Glutamatergic neuron (in vitro differentiated cells): ENCODE data around the gene MAPK4. TPM values are rescaled to one million over a fixed set of nuclear protein-coding genes. Genes with fewer than 3 reads are reported as not detected.

Experiments
- DNase-seq: peaks from one replicate; pipeline ENCODE4 v3.0.0; 2022
- H3K27ac Mint-ChIP-seq: one replicate; pipeline ENCODE4 v1.8.0; 2020; ENCODE audit warnings: mild to moderate bottlenecking, mixed read lengths, inconsistent platforms; ENCODE audit not compliant: unreplicated experiment
- H3K27me3 Mint-ChIP-seq: one replicate; pipeline ENCODE4 v1.8.0; 2020; ENCODE audit warnings: mild to moderate bottlenecking, moderate library complexity, mixed read lengths, inconsistent platforms; ENCODE audit not compliant: unreplicated experiment
- H3K36me3 Mint-ChIP-seq: one replicate; pipeline ENCODE4 v1.8.0; 2020; ENCODE audit warnings: mild to moderate bottlenecking, mixed read lengths, inconsistent platforms; ENCODE audit not compliant: unreplicated experiment
- H3K4me1 Mint-ChIP-seq: one replicate; pipeline ENCODE4 v1.8.0; 2020; ENCODE audit warnings: mild to moderate bottlenecking, low read depth, mixed read lengths, inconsistent platforms; ENCODE audit not compliant: unreplicated experiment
- H3K4me3 Mint-ChIP-seq: one replicate; pipeline ENCODE4 v1.8.0; 2020; ENCODE audit warnings: mild to moderate bottlenecking, mixed read lengths, inconsistent platforms; ENCODE audit not compliant: unreplicated experiment
- H3K9me3 Mint-ChIP-seq: one replicate; pipeline ENCODE4 v1.8.0; 2020; ENCODE audit warnings: mild to moderate bottlenecking, moderate library complexity, mixed read lengths, inconsistent platforms; ENCODE audit not compliant: unreplicated experiment
- total RNA-seq: library from RNA; stranded (reverse); fragmentation: NEBNext Ultra II Directional; extraction: Animal tissue kit (Norgen Biotek cat#: 25700); gene quantifications from one replicate; pipeline ENCODE4 v1.2.1, GENCODE V29; 2021; ENCODE audit not compliant: unreplicated experiment
- TF ChIP-seq, protein P1 (sequence below): fragments of 200-600 bp; sonication (generic); IDR thresholded peaks from one replicate; pipeline ENCODE4 v1.5.0; 2021; ENCODE audit not compliant: partially characterized antibody, unreplicated experiment

Gene MAPK4
- total RNA-seq, 1 donor from 2014 or later = 13.1 TPM

DNA sequence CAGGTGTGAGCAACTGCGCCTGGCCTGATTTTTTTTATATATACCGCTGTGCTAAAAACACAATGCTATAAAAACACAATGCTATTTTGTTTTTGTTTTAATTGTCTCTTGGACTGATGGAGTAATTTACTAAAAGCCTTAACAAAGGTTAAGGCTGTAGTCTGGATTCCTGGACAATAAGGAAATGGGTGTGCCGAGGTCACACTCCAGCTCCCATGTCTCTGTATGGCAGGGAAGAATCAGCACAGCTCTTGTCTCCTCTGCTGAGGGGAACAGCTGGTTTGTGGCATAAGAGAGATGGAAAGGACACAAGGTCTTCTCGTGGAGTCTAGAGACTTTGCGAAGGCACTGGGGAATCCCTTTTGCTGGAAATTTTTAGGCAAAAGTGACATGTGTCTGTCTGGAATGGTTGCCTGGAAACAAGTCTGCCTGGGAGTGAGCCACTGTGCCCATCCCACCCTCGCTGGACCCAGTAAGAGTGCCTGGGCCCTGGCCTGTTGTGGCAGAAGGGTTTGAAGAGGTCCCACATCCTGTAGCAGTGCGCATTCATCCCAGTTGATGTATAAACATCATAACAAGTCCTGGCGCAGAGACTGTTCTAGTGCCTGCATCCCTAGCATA, 73.1 kb downstream of the MAPK4 start:
- Mint-ChIP-seq H3K27ac (peak overlapping the region; percentile 46), H3K4me1 (peaks cover 19% of the 10 kb centered on the region), H3K36me3 (peaks cover 17% of the 10 kb centered on the region), H3K27me3 (peaks cover 7% of the 10 kb centered on the region), H3K4me3 (no peak overlapping the region), H3K9me3 (peaks cover 6% of the 10 kb centered on the region)
- DNase-seq = no peak
- TF ChIP-seq, protein P1, sequence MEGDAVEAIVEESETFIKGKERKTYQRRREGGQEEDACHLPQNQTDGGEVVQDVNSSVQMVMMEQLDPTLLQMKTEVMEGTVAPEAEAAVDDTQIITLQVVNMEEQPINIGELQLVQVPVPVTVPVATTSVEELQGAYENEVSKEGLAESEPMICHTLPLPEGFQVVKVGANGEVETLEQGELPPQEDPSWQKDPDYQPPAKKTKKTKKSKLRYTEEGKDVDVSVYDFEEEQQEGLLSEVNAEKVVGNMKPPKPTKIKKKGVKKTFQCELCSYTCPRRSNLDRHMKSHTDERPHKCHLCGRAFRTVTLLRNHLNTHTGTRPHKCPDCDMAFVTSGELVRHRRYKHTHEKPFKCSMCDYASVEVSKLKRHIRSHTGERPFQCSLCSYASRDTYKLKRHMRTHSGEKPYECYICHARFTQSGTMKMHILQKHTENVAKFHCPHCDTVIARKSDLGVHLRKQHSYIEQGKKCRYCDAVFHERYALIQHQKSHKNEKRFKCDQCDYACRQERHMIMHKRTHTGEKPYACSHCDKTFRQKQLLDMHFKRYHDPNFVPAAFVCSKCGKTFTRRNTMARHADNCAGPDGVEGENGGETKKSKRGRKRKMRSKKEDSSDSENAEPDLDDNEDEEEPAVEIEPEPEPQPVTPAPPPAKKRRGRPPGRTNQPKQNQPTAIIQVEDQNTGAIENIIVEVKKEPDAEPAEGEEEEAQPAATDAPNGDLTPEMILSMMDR = no peak

DNA sequence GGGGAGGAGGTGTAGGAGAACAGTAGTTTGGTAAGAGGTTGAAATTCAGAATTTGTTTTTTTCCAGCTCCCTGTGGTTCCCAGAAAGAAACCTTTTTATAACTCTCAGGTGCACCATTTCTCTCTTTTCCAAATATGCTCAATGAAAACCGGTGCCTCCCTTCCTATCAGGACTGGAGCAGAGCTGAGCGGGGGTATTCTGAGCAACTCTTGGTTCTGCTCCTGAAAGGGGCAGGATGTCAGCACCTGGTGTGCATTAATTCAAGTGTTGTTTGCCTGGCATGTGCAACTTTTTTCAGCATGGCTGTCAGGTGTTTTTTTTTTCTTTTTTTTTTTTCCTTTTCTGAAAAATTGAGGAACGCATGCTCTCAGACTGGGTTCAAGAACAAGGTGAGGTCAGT, 74.1 kb downstream of the MAPK4 start:
- H3K36me3 Mint-ChIP-seq = peaks cover 17% of the 10 kb centered on the region
- H3K9me3 Mint-ChIP-seq = peaks cover 6% of the 10 kb centered on the region
- peaks cover 7% of the 10 kb centered on the region for H3K27me3 Mint-ChIP-seq
- peaks cover 16% of the 10 kb centered on the region for H3K4me1 Mint-ChIP-seq
- TF ChIP-seq, protein P1 = no peak
- H3K27ac Mint-ChIP-seq = no peak overlapping the region
- no peak overlapping the region for H3K4me3 Mint-ChIP-seq
- no peak for DNase-seq

DNA sequence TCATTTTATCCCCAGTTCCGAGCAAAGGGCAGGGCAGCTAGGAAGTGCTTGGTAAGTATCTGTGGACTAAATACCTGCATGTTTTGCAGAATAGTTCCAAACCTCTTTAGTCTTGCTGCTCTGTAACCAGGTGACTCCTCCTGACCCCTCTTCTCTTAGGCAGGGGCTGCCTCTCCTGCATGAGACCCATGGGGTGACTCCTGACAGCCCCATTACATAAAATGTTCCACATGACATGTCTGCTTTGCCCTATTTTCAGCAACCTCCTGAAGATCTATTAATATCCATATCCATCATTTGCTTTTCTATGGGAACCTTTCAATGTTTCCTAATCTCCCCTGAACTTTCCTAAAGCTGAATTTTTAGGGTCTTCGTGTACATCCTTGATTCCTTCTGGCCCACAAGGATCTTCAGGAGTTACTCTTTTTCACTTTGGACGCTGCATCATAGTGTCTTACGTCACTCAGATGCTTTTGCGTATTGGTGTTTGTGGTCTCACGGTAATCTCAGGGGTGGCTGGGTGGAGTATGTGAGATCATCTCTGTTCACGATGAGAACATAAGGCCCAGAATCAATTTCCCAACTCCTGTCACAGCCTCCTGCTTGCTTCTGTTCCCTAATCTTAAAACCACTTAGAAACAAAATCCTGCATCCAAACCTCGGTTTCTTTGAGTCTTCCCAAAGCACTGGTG, 76.6 kb downstream of the MAPK4 start:
- Mint-ChIP-seq H3K4me3 (no peak overlapping the region), H3K36me3 (peaks cover 6% of the 10 kb centered on the region), H3K27me3 (no peaks in the 10 kb centered on the region), H3K9me3 (peaks cover 3% of the 10 kb centered on the region), H3K4me1 (peaks cover 13% of the 10 kb centered on the region), H3K27ac (peak overlapping the region; percentile 17)
- no peak for DNase-seq
- TF ChIP-seq, protein P1 = no peak

DNA sequence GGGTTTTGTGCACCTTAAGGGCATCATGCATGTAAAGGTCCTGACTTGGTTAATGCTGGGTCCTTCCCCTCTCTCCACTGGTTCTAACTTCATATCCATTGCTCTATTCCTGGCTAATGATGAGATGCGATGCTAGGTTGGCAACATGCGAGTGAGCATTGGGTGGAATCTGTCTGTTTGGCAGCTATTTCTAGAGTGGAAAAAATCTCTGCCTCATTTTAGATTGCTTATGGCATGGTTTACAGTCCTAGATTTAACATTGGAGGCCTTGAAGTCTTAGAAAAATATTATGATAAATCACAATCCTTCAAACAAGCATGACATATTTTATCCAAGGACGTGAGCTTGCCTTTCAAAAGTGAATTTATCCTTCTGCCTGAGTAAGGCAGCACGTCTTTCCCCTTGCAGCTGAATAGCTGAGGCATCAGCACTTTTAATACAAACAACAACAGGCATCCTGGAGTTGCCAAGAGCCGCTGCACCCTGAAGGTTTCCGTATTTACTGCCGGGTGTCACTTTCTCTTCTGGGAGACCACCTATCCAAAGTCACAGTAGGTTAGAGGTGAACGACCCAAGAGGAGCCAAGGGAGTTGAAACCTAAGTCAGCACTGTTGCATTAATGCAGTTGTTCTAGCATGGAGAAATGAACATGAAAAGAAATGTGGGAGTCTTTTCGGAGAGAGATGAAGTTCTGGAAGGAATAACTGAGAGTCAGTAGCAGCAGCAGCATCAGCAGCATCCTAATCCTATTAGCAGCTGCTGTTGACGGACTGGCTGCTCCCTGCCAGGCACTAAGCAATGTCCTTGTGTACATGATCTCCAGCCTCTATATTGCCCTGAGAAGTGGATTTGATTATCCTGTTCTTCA, 78.4 kb downstream of the MAPK4 start:
- no peak for DNase-seq
- Mint-ChIP-seq H3K27me3 (no peaks in the 10 kb centered on the region), H3K4me3 (no peak overlapping the region)

More for the DNA sequence above, 78.4 kb downstream of the MAPK4 start:
- peaks cover 3% of the 10 kb centered on the region for H3K9me3 Mint-ChIP-seq
- TF ChIP-seq, protein P1 = no peak
- H3K36me3 Mint-ChIP-seq = peaks cover 6% of the 10 kb centered on the region
- H3K27ac Mint-ChIP-seq = no peak overlapping the region
- peaks cover 14% of the 10 kb centered on the region for H3K4me1 Mint-ChIP-seq
